Fibroblast of peridontal ligament (primary cell): ENCODE data around the gene CACNB4.
"Not testable (repeated sequence)": the region's sequence is repeated elsewhere in the genome, so short reads cannot be mapped to it uniquely, and the experiment has no call there.

ENCODE experiments used
- DNase-seq: peaks from one replicate; pipeline ENCODE4 v3.0.0-alpha.2; 2010; ENCODE audit errors: extremely low read depth

The CACNB4 gene

GRCh38 chr2:151945186-151945585 lies 153.7 kb downstream of the CACNB4 start:
- no peak for DNase-seq

GRCh38 chr2:151943461-151943860 lies 155.4 kb downstream of the CACNB4 start:
- no peak for DNase-seq

DNA sequence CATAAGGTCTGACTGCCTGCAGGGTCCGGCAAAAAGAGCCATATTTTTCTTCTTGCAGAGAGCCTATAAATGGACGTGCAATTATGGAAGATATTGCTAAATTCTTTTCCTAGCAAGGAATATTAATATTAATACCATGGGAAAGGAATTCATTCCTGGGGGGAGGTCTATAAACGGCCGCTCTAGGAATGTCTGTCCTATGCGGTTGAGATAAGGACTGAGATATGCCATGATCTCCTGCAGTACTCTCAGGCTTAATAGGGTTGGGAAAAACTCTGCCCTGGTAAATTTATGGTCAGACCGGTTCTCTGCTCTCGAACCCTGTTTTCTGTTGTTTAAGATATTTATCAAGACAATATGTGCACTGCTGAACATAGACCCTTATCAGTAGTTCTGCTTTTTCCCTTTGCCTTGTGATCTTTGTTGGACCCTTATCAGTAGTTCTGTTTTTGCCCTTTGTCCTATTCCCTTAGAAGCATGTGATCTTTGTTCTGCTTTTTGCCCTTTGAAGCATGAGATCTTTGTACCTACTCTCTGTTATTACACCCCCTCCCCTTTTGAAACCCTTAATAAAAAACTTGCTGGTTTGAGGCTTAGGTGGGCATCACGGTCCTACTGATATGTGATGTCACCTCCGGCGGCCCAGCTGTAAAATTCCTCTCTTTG lies 156.2 kb downstream of the CACNB4 start:
- DNase-seq = not testable (repeated sequence)

GRCh38 chr2:151937966-151938365 lies 160.9 kb downstream of the CACNB4 start:
- no peak for DNase-seq

DNA sequence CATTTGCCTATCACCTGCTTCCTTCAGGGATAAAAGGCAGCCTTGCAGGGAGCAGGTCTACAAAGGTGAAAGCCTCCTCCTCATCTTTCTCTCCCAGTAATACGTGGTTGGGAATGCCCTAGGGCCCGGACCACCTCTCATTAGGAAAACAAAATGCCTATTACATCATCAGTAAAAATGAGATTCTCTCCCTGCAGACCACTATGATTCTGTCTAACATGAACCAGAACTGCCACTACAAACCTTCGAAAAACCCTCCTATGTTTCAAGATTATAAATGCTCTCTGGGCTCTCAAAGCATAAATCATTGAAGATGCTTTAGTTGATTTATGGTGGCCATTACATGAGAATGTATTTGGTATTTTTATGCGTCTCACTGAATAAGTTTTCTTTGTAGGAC lies 162.2 kb downstream of the CACNB4 start:
- no peak for DNase-seq

DNA sequence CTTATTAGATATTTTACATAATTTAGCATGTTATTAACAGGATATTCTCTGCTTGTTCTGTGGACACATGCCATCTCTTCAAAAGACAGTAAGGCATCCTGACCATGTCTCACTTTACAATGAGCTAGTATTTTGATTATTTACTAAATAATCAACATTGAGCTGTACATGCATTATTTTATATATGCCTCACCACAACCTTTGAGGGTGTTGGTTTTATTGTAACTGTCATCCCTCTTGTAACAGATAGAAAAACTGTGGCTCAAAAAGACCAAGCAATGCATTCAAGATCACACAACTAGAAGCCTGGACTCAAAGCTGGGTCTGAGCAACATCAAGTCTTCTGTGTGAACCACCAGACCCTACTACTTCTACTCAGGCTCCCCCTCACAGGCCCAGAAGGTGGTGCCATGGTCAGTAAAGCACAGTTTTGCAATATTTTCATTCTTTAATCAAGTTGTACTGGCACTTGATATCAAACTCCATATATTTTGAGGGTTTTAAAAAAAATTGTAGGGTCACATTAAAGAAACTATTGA lies 165.5 kb downstream of the CACNB4 start:
- DNase-seq = no peak

- no peak for DNase-seq
These were observed 167.1 kb downstream of the CACNB4 start for GRCh38 chr2:151931756-151932155.

- no peak for DNase-seq
These were observed 167.7 kb downstream of the CACNB4 start for GRCh38 chr2:151931030-151931611.

DNA sequence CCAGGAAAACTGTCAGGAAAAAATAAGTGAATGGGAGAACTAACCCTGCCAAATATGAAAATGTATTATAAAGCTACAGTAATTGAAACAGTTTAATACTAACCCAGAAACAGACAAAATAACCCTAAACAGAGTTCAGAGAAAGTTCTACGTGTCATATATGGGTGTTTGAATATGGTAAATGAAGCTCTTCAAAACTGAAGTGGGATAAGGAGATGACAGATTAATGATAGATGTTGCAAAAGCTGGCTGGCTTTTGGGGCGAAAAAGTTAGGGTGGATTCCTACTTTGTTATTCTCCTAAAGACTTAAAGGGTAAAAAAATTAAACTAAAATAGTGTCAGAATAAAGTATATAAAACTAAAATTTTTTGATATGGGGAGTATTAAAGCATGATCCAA lies 168.8 kb downstream of the CACNB4 start:
- DNase-seq = no peak

GRCh38 chr2:151928380-151928779 lies 170.5 kb downstream of the CACNB4 start:
- no peak for DNase-seq

- no peak for DNase-seq
These were observed 171.2 kb downstream of the CACNB4 start for GRCh38 chr2:151927501-151928221.

DNA sequence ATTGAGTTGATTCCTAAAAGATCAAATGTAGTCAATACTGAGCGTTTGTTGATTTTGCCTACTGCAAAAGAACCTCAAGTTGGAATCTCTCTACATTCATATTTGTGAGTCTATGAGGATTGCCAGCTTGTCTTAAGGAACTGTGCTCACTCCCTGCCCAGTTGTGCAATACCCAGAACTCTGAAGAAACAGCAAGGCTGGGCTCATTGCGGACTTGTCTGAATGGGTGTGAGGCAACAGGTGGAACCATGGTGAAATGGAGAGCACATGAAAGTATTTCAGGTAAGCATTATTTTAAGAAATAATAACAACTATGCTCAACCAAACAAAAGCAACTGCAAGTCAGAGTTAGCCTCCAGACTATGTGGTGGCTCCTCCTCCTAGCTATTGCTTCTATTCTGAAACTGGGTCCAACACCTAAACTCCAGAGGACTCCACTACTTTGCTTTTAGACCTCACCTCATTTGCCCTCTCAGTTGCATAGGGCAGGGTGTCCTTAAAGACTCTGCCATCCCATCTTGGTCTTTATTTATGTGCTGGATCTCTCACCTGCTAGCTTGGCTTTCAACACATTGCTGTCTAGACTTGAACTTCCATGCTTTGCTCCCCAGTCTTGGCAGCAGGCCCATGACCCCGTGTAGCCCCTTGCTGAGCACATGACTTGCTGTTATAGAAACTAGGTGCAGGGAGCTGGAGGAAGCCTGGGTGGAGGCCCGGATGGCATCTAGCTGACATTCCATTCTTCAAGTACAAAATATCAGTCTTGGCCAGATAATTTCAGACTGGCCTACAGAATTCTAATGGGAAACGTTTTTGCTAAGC lies 175.8 kb downstream of the CACNB4 start:
- no peak for DNase-seq

GRCh38 chr2:151919786-151920185 lies 179.1 kb downstream of the CACNB4 start:
- no peak for DNase-seq

GRCh38 chr2:151918308-151918707 lies 180.5 kb downstream of the CACNB4 start:
- DNase-seq = no peak

DNA sequence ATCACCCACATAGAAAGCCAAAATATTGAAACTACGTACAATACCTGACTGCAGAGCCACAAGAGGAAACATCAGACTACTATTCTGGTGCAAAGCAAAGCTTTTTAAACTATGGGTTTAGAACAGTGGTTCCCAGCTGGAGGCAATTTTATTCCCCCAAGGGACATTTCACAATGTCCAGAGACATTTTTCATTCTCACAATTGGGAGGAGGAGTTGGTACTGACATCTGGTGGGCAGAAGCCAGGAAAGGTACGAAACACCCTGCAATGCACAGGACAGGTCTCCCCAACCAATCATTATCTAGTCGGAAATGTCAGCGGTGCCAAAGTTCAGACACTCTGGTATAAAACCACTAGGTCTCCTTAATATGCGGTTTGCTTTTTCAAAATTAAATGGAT lies 182.2 kb downstream of the CACNB4 start:
- no peak for DNase-seq

GRCh38 chr2:151915629-151916025 lies 183.2 kb downstream of the CACNB4 start:
- not testable (repeated sequence) for DNase-seq

GRCh38 chr2:151914989-151915628 lies 183.7 kb downstream of the CACNB4 start:
- no peak for DNase-seq

DNA sequence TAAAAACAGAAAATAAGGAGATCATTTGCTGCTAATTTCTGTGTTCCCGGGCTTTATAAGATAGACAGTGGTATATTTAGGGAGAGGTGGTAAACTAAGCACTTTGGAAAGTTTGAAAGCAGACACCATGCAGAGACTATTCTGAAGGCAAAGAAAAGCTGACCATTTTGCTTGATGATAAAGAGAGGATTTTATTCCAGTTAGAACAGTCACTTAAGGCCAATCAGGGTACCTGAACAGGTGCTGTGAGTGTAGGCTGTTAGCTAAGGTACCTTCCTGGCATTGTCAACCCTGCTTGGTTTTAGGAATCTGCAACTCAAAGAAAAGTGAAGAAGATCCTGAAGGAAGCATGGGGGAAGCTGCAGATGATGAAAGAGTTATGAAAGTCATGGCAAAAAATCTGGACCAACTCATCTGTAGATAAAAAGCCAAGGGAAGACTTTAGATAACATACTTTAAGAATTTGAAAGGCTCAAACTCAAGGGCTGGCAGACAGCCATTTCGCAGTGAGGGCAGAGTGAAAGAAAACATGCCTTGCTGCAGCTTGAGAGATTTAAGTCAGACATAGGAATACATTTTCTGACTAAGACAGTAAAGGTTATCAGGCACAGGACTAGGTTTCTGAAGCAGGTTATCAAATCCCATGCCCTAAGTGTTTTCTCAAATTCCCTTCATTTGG lies 190.5 kb downstream of the CACNB4 start:
- DNase-seq = no peak

DNA sequence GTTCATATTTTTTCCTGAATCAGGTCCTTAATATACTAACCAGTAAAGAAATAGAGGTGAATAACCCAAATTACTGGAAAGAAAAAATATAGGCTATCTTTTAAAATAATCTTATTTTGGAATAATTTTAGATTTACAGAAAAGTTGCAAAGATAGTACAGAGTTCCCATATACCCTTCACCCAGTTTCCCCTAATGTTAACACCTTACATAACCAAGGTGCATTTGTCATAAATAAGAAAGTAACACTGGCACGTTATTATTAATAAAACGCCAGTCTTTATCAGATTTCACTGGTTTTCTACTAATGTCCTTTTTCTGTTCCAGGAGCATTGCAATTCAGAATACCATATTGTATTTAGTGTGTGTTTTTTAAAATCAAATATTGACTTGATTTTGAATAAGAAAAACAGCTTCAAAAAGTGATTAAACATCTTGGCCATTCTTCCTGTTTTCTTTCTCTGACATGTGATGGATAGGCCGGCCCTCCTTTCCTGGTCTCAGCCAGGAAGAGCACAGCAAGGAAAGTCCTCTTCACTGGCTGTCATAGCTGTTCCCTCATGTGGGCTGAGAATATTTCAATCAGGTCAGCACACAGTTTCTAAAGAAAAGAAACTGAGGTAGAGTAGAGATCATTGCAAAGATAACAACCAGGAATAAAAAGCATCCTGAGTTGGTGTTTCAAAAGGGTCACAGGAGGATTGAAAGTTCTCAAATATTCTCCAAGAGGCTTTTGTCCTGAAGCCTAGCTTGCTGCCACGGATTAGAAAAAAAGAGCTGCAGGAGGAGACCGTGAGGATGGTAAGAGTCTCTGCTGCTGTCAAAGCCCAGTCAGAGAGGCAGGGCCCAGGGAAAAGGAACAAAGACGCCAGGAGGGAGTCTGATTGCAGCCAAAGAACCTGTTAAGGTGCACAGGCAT lies 191.3 kb downstream of the CACNB4 start:
- no peak for DNase-seq

DNA sequence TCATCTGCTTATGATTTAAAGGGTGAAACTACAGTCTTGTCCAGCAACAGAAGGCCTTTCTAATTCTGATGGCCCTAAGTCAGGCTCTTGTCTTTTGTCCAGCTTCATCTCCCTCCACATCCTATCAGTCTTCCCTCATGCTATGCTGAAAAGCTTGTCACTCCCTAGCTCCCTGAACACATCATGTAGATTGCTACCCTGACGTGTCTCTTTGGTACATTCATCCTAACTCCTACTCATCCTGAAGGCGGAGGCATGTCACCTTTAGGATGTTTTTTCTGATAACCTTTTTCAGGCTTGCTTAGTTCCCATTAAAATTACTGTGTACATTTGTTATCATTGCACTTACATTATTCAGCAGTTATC lies 192.2 kb downstream of the CACNB4 start:
- DNase-seq = no peak
